NB4 (cell line): Measurements from ENCODE around the gene NUTM2D.
"Not testable (repeated sequence)": the region's sequence is repeated elsewhere in the genome, so short reads cannot be mapped to it uniquely, and the experiment has no call there.

Source experiments
- CTCF ChIP-seq: IDR thresholded peaks from one replicate; pipeline ENCODE4 v1.5.1; 2012; ENCODE audit warnings: low read depth, low read length
- MAX ChIP-seq: IDR thresholded peaks from 2 replicates; pipeline ENCODE4 v1.6.1; 2011; ENCODE audit warnings: low read depth, low read length
- MYC ChIP-seq: IDR thresholded peaks from 2 replicates; pipeline ENCODE4 v1.6.1; 2011; ENCODE audit warnings: low read depth, low read length
- POLR2A ChIP-seq: IDR thresholded peaks from 2 replicates; pipeline ENCODE4 v1.6.1; 2011; ENCODE audit warnings: mild to moderate bottlenecking; ENCODE audit not compliant: insufficient read length; ENCODE audit errors: extremely low read depth

GRCh38 chr10:87332687-87333086 lies 24.9 kb upstream of the NUTM2D start:
- not testable (repeated sequence) for TF ChIP-seq CTCF, MAX, POLR2A, MYC
